A549 (cell line): ENCODE data around the gene DDIT4. TPM values are rescaled to one million over a fixed set of nuclear protein-coding genes. Genes with fewer than 3 reads are reported as not detected.

ENCODE experiments used
- ATAC-seq, 2 experiments: fragments of 200-7000 bp in 1 of 2; fragments of >200 bp in 1 of 2; cut with Nextera tagmentation in 1 of 2; cut with Tn5 transposase in 1 of 2; 3 replicates each; pipeline versions ENCODE4 v1.8.0 to v1.9.1; 2018 to 2020; ENCODE audit warnings: mild to moderate bottlenecking in 1 of 2, moderate library complexity in 1 of 2
- CTCF ChIA-PET: fragments of 300-600 bp; sonication (Branson Sonifier 250); formaldehyde crosslinking; extraction: SDS; loops from one replicate; lab custom pipeline; 2021; ENCODE audit warnings: antibody characterized with exemption, inconsistent platforms; lab: Yijun Ruan, JAX
- POLR2A ChIA-PET: fragments of 350-600 bp; formaldehyde crosslinking; extraction: SDS; loops from one replicate; lab custom pipeline; 2021; ENCODE audit warnings: antibody characterized with exemption, inconsistent platforms; lab: Yijun Ruan, JAX
- DNase-seq, 2 experiments: peaks; one replicate each; pipeline versions ENCODE4 v3.0.0 to v3.0.0-alpha.2; 2011 to 2016; ENCODE audit warnings: low read depth in 1 of 2, low spot score in 1 of 2
- FAIRE-seq: peaks from 2 replicates; lab custom pipeline; 2011; peaks lifted over from hg19 to GRCh38; lab: Jason Lieb, UNC
- H3K27ac ChIP-seq, 2 experiments: fragments of >200 bp; sonication (Bioruptor Twin); formaldehyde crosslinking; 3 replicates each; pipeline ENCODE4 v1.5.1; 2016 to 2017
- H3K4me1 ChIP-seq: fragments of >200 bp; sonication (Bioruptor Twin); formaldehyde crosslinking; 3 replicates; pipeline ENCODE4 v1.6.1; 2016
- H3K4me2 ChIP-seq: fragments of >200 bp; sonication (Bioruptor Twin); formaldehyde crosslinking; 3 replicates; pipeline ENCODE4 v1.6.1; 2016
- H3K4me3 ChIP-seq: fragments of >200 bp; sonication (Bioruptor Twin); formaldehyde crosslinking; 3 replicates; pipeline ENCODE4 v1.5.1; 2016
- H3K9me3 ChIP-seq: fragments of >200 bp; sonication (Bioruptor Twin); formaldehyde crosslinking; 3 replicates; pipeline ENCODE4 v1.6.1; 2016
- CBX2 ChIP-seq: fragments of 200-600 bp; sonication (generic); IDR thresholded peaks from 2 replicates; pipeline ENCODE4 v1.6.1; 2016; ENCODE audit warnings: low read depth, mild to moderate bottlenecking, borderline replicate concordance
- CBX8 ChIP-seq: fragments of 200-600 bp; sonication (generic); IDR thresholded peaks from 2 replicates; pipeline ENCODE4 v1.6.1; 2016
- CEBPB ChIP-seq, 2 experiments: fragments of >200 bp in 1 of 2; sonication (Bioruptor Twin) in 1 of 2; formaldehyde crosslinking in 1 of 2; IDR thresholded peaks; 2 replicates each; pipeline ENCODE4 v1.6.1; 2012 to 2016
- CHD2 ChIP-seq: fragments of 150-350 bp; IDR thresholded peaks from 2 replicates; pipeline ENCODE4 v1.6.1; 2014; ENCODE audit warnings: low read length; ENCODE audit not compliant: partially characterized antibody
- EHF ChIP-seq: fragments of 250-450 bp; sonication (Bioruptor Pico); IDR thresholded peaks from 2 replicates; pipeline ENCODE4 v1.5.0; 2020; ENCODE audit warnings: mild to moderate bottlenecking
- EP300 ChIP-seq, 2 experiments: fragments of >200 bp; sonication (Bioruptor Twin); formaldehyde crosslinking; IDR thresholded peaks; 2 replicates in 1 of 2; 3 replicates in 1 of 2; pipeline ENCODE4 v1.6.1; 2016 to 2017
- FOSL2 ChIP-seq, 2 experiments: fragments of 450-650 bp in 1 of 2; fragments of >200 bp in 1 of 2; sonication (Bioruptor Twin) in 1 of 2; formaldehyde crosslinking; IDR thresholded peaks; 2 replicates each; pipeline versions ENCODE4 v1.5.0 to v1.6.1; 2016 to 2020; ENCODE audit warnings: mild to moderate bottlenecking in 1 of 2, moderate library complexity in 1 of 2
- HDAC2 ChIP-seq: fragments of 200-600 bp; sonication (generic); IDR thresholded peaks from 2 replicates; pipeline ENCODE4 v1.6.1; 2016
- HOXA7 ChIP-seq: fragments of 250-450 bp; sonication (Bioruptor Pico); IDR thresholded peaks from 2 replicates; pipeline ENCODE4 v1.5.0; 2020; ENCODE audit warnings: mild to moderate bottlenecking, moderate library complexity
- JUN ChIP-seq, 2 experiments: fragments of >200 bp; sonication (Bioruptor Twin); formaldehyde crosslinking; IDR thresholded peaks; 2 replicates in 1 of 2; 3 replicates in 1 of 2; pipeline ENCODE4 v1.6.1; 2016 to 2017
- MAZ ChIP-seq: fragments of 150-350 bp; IDR thresholded peaks from 2 replicates; pipeline ENCODE4 v1.6.1; 2014; ENCODE audit warnings: antibody characterized with exemption, low read depth, low read length, borderline replicate concordance
- MYC ChIP-seq: IDR thresholded peaks from 2 replicates; pipeline ENCODE4 v1.6.1; 2012; ENCODE audit warnings: mild to moderate bottlenecking, inconsistent platforms, low read length, improper control_type of control experiment, borderline replicate concordance
- NFE2L2 ChIP-seq: fragments of 150-350 bp; conservative IDR thresholded peaks from 2 replicates; pipeline ENCODE4 v1.6.1; 2014; ENCODE audit warnings: low read length
- NR3C1 ChIP-seq: fragments of >200 bp; sonication (Bioruptor Twin); formaldehyde crosslinking; IDR thresholded peaks from 3 replicates; pipeline ENCODE4 v1.6.1; 2017
- PHF8 ChIP-seq: fragments of 200-600 bp; sonication (generic); IDR thresholded peaks from 2 replicates; pipeline ENCODE4 v1.6.1; 2016; ENCODE audit warnings: low read depth, mild to moderate bottlenecking, antibody characterized with exemption, moderate library complexity, borderline replicate concordance
- TP53 ChIP-seq: fragments of 250-450 bp; sonication (Bioruptor Pico); IDR thresholded peaks from 2 replicates; pipeline ENCODE4 v1.5.0; 2021; ENCODE audit warnings: mild to moderate bottlenecking, moderate library complexity
- ZFP36 ChIP-seq: fragments of 450-650 bp; IDR thresholded peaks from 2 replicates; pipeline ENCODE4 v1.6.1; 2014; ENCODE audit warnings: borderline replicate concordance; ENCODE audit not compliant: partially characterized antibody
- ZSCAN20 ChIP-seq: fragments of 250-450 bp; sonication (Bioruptor Pico); IDR thresholded peaks from 2 replicates; pipeline ENCODE4 v1.8.0; 2022; ENCODE audit warnings: mild to moderate bottlenecking, moderate library complexity
- WGBS: methylation state at CpG from one replicate; pipeline ENCODE4 v1.1.6; 2017; ENCODE audit errors: missing lambda C conversion rate; 5-methylcytosine and 5-hydroxymethylcytosine counted together
- polyA plus RNA-seq, 4 experiments: library from polyadenylated mRNA; depleted of rRNA in 3 of 4; stranded (reverse); fragments of >200 nt; fragmentation: RNase III in 1 of 4; extraction: RNeasy Plus Mini Kit Qiagen cat#74134 plus additional on column Dnase treatment in 1 of 4; gene quantifications; 2 replicates in 3 of 4; 3 replicates in 1 of 4; pipeline ENCODE4 v1.2.3, GENCODE V29; 2011 to 2017
- TF ChIP-seq, protein P1 (sequence below): fragments of 450-650 bp; IDR thresholded peaks from 2 replicates; pipeline ENCODE4 v1.6.1; 2014; ENCODE audit warnings: antibody characterized with exemption
- TF ChIP-seq, protein P2 (sequence below): fragments of >200 bp; sonication (Bioruptor Twin); formaldehyde crosslinking; IDR thresholded peaks from 3 replicates; pipeline ENCODE4 v1.5.1; 2016
- TF ChIP-seq, protein P3 (sequence below): fragments of 150-350 bp; IDR thresholded peaks from 2 replicates; pipeline ENCODE4 v1.6.1; 2014; ENCODE audit warnings: low read depth, mild to moderate bottlenecking, low read length

The DDIT4 gene
- polyA plus RNA-seq, 2 of the 4 experiments (the other 2 are of a cell fraction): 239 to 392 TPM

DNA sequence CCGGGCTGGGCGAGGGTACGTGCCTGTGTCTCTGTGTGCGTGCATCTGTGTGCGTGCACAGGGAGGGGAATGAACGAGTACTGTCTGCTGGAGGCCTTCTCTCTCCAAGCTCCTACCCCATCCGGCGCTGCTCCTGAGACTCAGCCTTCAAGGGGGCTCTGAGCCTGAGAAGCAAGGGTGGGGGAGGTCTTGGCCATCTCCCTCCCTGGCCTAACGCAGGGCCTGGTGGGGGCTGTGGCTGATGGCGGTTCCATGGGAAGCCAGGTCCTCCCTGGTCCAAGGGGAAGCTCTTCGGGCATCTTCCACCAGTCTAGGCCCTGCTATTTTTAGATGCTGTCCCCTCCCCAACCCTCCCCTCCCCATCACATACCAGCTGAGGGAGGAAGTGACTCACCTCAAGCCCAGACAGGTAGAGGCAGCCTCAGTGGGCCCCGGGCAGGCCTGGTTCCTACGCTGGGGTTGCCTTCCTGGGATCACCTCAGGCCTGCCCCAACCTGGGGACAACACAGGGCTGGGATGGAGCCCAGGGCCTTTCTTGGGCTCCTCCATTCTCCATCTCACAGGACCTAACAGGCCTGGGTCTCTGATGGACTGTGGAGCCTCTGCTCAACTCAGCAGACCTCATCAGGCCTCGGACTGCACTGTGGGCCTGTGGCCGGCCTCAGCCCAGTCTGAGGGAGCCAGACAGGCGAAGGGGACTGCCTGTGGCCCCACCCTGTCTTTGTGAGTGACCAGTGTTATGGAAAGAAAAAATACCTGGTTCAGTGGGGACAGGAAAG is 48.7 kb downstream of the DDIT4 start:
- WGBS: 84% methylated on average over 6 of the region's 16 CpGs
- TF ChIP-seq HDAC2 (no peak), EP300 (IDR thresholded peaks at IDR 0.05) (no peak), CBX8 (no peak), MAZ (no peak), CEBPB (IDR thresholded peaks at IDR 0.05) (no peak), TP53 (CRISPR knock-in tag) (no peak), JUN (IDR thresholded peaks at IDR 0.05) (no peak), FOSL2 (IDR thresholded peaks at IDR 0.05) (no peak), FOSL2 (CRISPR knock-in tag; IDR thresholded peaks at IDR 0.05) (no peak), PHF8 (no peak), NFE2L2 (no peak)
- TF ChIP-seq, protein P1, sequence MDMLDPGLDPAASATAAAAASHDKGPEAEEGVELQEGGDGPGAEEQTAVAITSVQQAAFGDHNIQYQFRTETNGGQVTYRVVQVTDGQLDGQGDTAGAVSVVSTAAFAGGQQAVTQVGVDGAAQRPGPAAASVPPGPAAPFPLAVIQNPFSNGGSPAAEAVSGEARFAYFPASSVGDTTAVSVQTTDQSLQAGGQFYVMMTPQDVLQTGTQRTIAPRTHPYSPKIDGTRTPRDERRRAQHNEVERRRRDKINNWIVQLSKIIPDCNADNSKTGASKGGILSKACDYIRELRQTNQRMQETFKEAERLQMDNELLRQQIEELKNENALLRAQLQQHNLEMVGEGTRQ: no peak
- Histone ChIP-seq H3K4me2 (peak overlapping the region; percentile 82), H3K27ac (peak overlapping the region; percentile 98 to 99), H3K4me1 (peaks cover 77% of the 10 kb centered on the region), H3K4me3 (no peak overlapping the region), H3K9me3 (no peaks in the 10 kb centered on the region)
- no peak for ATAC-seq
- POLR2A ChIA-PET: interaction anchor here (0.6 to 5.9 kb wide), 8 partner anchors 9 to 673 kb away, joined by 3 to 197 read pairs (median 12); partner anchors contain the start of gene DDIT4
- DNase-seq: peak in 1 of 2 experiments; percentile 60
- FAIRE-seq: no peak
- CTCF ChIA-PET: interaction anchor here (1.1 to 8.5 kb wide), 8 partner anchors 14 to 367 kb away, joined by 3 to 94 read pairs (median 6); partner anchors contain the start of gene DDIT4

DNA sequence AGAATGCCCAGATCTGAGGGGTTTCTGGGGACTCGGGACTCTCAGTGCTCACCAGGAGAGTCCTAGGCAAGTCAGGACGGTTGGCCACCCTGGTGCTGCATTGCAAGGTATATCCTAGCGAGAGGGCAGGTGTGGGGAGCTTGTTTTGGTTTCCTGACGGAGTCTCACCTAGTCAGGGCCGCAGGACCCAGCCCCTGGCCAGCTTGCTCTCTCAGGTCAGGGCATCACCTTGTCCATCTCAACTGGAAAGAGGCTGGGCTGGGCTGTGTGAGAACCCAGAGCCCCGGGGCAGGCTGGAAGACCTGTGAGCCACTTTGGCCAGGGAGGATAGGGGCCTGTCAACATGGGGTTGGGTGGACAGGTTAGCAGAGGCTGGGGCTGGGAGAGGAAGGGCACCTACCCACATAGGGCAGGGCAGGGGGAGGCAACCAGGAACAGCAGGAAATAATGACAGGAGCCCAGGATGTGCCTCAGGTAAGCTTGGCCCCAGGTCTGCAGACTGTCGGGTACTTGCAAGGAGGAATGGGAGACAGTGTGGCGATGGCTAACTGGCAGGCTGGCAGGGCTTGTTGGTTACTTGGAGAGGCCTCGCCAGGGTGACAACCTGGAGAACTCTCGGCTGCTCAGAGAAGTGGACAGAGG is 49.5 kb downstream of the DDIT4 start:
- WGBS: 92% methylated on average over 10 of the region's 10 CpGs
- no peaks in the 10 kb centered on the region for H3K9me3 ChIP-seq

DNA sequence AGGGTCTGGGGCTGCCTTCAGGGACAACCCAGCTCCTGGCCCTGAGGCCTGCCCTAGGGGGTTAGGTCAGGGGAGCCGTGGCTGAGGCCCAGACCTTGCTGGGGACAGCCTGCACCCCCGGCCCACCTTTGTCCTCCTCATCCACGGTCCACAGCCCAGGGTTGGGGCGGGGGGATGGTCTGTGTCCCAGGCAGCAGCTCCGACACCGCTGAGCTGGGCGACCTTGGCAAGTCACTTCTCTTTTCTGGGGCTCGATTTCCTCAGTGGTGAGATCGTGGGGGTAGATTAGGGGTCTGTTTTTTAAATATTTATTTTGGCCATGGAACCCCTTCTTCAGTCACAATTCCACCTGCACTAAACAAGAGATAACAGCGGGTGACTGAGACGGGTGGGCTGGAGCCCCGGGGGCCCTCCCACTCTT is 50.1 kb downstream of the DDIT4 start:
- CTCF ChIA-PET: interaction anchor here (0.8 to 8.5 kb wide), 5 partner anchors 13 to 198 kb away, joined by 3 to 94 read pairs (median 4); partner anchors contain the start of gene DDIT4
- peaks cover 77% of the 10 kb centered on the region for H3K4me1 ChIP-seq
- TF ChIP-seq NFE2L2 (no peak), HDAC2 (no peak), CBX8 (no peak), NR3C1 (no peak), JUN (IDR thresholded peaks at IDR 0.05) (no peak), MAZ (no peak), MYC (no peak), EHF (no peak), ZSCAN20 (CRISPR knock-in tag) (no peak), CHD2 (no peak), EP300 (IDR thresholded peaks at IDR 0.05) (no peak), CBX2 (no peak), CEBPB (IDR thresholded peaks at IDR 0.05) (no peak), ZFP36 (no peak)
- TF ChIP-seq, protein P2, sequence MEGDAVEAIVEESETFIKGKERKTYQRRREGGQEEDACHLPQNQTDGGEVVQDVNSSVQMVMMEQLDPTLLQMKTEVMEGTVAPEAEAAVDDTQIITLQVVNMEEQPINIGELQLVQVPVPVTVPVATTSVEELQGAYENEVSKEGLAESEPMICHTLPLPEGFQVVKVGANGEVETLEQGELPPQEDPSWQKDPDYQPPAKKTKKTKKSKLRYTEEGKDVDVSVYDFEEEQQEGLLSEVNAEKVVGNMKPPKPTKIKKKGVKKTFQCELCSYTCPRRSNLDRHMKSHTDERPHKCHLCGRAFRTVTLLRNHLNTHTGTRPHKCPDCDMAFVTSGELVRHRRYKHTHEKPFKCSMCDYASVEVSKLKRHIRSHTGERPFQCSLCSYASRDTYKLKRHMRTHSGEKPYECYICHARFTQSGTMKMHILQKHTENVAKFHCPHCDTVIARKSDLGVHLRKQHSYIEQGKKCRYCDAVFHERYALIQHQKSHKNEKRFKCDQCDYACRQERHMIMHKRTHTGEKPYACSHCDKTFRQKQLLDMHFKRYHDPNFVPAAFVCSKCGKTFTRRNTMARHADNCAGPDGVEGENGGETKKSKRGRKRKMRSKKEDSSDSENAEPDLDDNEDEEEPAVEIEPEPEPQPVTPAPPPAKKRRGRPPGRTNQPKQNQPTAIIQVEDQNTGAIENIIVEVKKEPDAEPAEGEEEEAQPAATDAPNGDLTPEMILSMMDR: no peak
- TF ChIP-seq, protein P3, sequence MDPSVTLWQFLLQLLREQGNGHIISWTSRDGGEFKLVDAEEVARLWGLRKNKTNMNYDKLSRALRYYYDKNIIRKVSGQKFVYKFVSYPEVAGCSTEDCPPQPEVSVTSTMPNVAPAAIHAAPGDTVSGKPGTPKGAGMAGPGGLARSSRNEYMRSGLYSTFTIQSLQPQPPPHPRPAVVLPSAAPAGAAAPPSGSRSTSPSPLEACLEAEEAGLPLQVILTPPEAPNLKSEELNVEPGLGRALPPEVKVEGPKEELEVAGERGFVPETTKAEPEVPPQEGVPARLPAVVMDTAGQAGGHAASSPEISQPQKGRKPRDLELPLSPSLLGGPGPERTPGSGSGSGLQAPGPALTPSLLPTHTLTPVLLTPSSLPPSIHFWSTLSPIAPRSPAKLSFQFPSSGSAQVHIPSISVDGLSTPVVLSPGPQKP: no peak
- TF ChIP-seq, all 56 proteins: peak for 0
- 94% methylated on average over 11 of the region's 12 CpGs for WGBS
- no peak for ATAC-seq
- POLR2A ChIA-PET: interaction anchor here (1.3 to 5.9 kb wide), 2 partner anchors 26 to 49 kb away, joined by 3 to 197 read pairs; partner anchors contain the start of gene DDIT4
- Histone ChIP-seq H3K4me3 (no peak overlapping the region), H3K9me3 (no peaks in the 10 kb centered on the region), H3K4me2 (no peak overlapping the region), H3K27ac (peak overlapping the region; percentile 98 to 99)
- no peak for DNase-seq
- no peak for FAIRE-seq

More for the DNA sequence above, 49.5 kb downstream of the DDIT4 start:
- POLR2A ChIA-PET: interaction anchor here (0.6 to 5.9 kb wide), 4 partner anchors 26 to 673 kb away, joined by 3 to 197 read pairs (median 5); partner anchors contain the start of gene DDIT4
- no peak for FAIRE-seq
- peaks cover 77% of the 10 kb centered on the region for H3K4me1 ChIP-seq
- peak overlapping the region; percentile 98 to 99 for H3K27ac ChIP-seq
- no peak overlapping the region; the same call in 2 of the 3 replicates for H3K4me2 ChIP-seq
- no peak overlapping the region for H3K4me3 ChIP-seq
- DNase-seq: no peak
- no peak for TF ChIP-seq HOXA7 (CRISPR knock-in tag)
- TF ChIP-seq, all 56 proteins: peak for 0
- ATAC-seq: no peak
- CTCF ChIA-PET: interaction anchor here (1.1 to 8.5 kb wide), 6 partner anchors 14 to 368 kb away, joined by 3 to 94 read pairs (median 7); partner anchors contain the start of gene DDIT4
